ENCODE data around the gene FOXG1. TPM values are rescaled to one million over a fixed set of nuclear protein-coding genes. Genes with fewer than 3 reads are reported as not detected.

The FOXG1 gene
- total RNA-seq, 1 donor from 2014 or later, result 1.4 TPM

- H3K27ac Mint-ChIP-seq, result peak overlapping the region; percentile 88
- peaks cover 81% of the 10 kb centered on the region for H3K27me3 Mint-ChIP-seq
- no peaks in the 10 kb centered on the region for H3K9me3 Mint-ChIP-seq (ENCODE audit: low read depth)
- no peak for TF ChIP-seq CTCF (IDR thresholded peaks at IDR 0.05; ENCODE audit: unreplicated experiment)
- H3K36me3 Mint-ChIP-seq (ENCODE audit: insufficient read depth), result no peaks in the 10 kb centered on the region
- H3K4me3 Mint-ChIP-seq (ENCODE audit: low read depth), result peak overlapping the region; percentile 65
- peaks cover 10% of the 10 kb centered on the region for H3K4me1 Mint-ChIP-seq (ENCODE audit: low read depth)
- DNase-seq (ENCODE audit: low spot score, unreplicated experiment), result no peak
These were observed 637 bp upstream of the FOXG1 start for GRCh38 chr14:28765831-28766468.

- no peak for TF ChIP-seq CTCF (IDR thresholded peaks at IDR 0.05; ENCODE audit: unreplicated experiment)
- Mint-ChIP-seq H3K4me1 (ENCODE audit: low read depth) (peaks cover 10% of the 10 kb centered on the region), H3K36me3 (ENCODE audit: insufficient read depth) (no peaks in the 10 kb centered on the region), H3K4me3 (ENCODE audit: low read depth) (peak overlapping the region; percentile 56), H3K27me3 (peaks cover 81% of the 10 kb centered on the region), H3K9me3 (ENCODE audit: low read depth) (no peaks in the 10 kb centered on the region), H3K27ac (peak overlapping the region; percentile 67)
- DNase-seq (ENCODE audit: low spot score, unreplicated experiment), result no peak
These were observed 654 bp downstream of the FOXG1 start for GRCh38 chr14:28767030-28767852.

- peak; percentile 38 for TF ChIP-seq CTCF (IDR thresholded peaks at IDR 0.05; ENCODE audit: unreplicated experiment)
- no peaks in the 10 kb centered on the region for H3K9me3 Mint-ChIP-seq (ENCODE audit: low read depth)
- peaks cover 10% of the 10 kb centered on the region for H3K4me1 Mint-ChIP-seq (ENCODE audit: low read depth)
- DNase-seq (ENCODE audit: low spot score, unreplicated experiment), result no peak
- H3K27me3 Mint-ChIP-seq, result peaks cover 81% of the 10 kb centered on the region
- peak overlapping the region; percentile 56 for H3K4me3 Mint-ChIP-seq (ENCODE audit: low read depth)
- no peaks in the 10 kb centered on the region for H3K36me3 Mint-ChIP-seq (ENCODE audit: insufficient read depth)
- H3K27ac Mint-ChIP-seq, result peak overlapping the region; percentile 67
These were observed 1.5 kb downstream of the FOXG1 start for GRCh38 chr14:28767853-28768741.

- no peaks in the 10 kb centered on the region for H3K36me3 Mint-ChIP-seq (ENCODE audit: insufficient read depth)
- peaks cover 10% of the 10 kb centered on the region for H3K4me1 Mint-ChIP-seq (ENCODE audit: low read depth)
- no peak overlapping the region for H3K27ac Mint-ChIP-seq
- no peaks in the 10 kb centered on the region for H3K9me3 Mint-ChIP-seq (ENCODE audit: low read depth)
- no peak overlapping the region for H3K4me3 Mint-ChIP-seq (ENCODE audit: low read depth)
- H3K27me3 Mint-ChIP-seq, result peaks cover 84% of the 10 kb centered on the region
- no peak for TF ChIP-seq CTCF (IDR thresholded peaks at IDR 0.05; ENCODE audit: unreplicated experiment)
- DNase-seq (ENCODE audit: low spot score, unreplicated experiment), result no peak
These were observed 2.8 kb downstream of the FOXG1 start for GRCh38 chr14:28769276-28769880.
